ENCODE results near the gene MAD1L1. TPM values are rescaled to one million over a fixed set of nuclear protein-coding genes. Genes with fewer than 3 reads are reported as not detected.

The MAD1L1 gene
- total and polyA plus RNA-seq, 2 of the 4 experiments (the other 2 are of a cell fraction) = 29.0 to 40.9 TPM

GRCh38 chr7:1767524-1767923 is 465.2 kb downstream of the MAD1L1 start:
- Histone ChIP-seq H3K9me1 (ENCODE audit: insufficient read depth, low read length) (no peaks in the 10 kb centered on the region), H3K27ac (ENCODE audit: insufficient read depth, low read length) (no peak overlapping the region), H3K14ac (replicated peaks; ENCODE audit: low read depth, low read length) (no peak overlapping the region), H3K27me3 (ENCODE audit: control insufficient read depth, insufficient read depth, low read length) (no peaks in the 10 kb centered on the region), H3K79me1 (ENCODE audit: low read depth in 1 of 2, low read length in 2 of 2) (no peaks in the 10 kb centered on the region), H3K9me3 (ENCODE audit: control insufficient read depth, insufficient read depth, low read length) (peaks cover 16% of the 10 kb centered on the region), H2AK9ac (replicated peaks; ENCODE audit: low read depth, low read length, poor library complexity) (no peak overlapping the region), H3K4me1 (ENCODE audit: control insufficient read depth, insufficient read depth, low read length) (no peaks in the 10 kb centered on the region), H4K8ac (ENCODE audit: low read depth in 2 of 2, low read length in 2 of 2) (no peak overlapping the region), H4K20me1 (ENCODE audit: insufficient read depth, low read length) (no peaks in the 10 kb centered on the region), H2AK5ac (ENCODE audit: low read depth, low read length) (no peak overlapping the region), H2BK5ac (ENCODE audit: low read depth, low read length, poor library complexity, severe bottlenecking) (no peak overlapping the region), H3K9ac (ENCODE audit: low read depth, low read length) (no peak overlapping the region), H3K23ac (ENCODE audit: low read depth, low read length) (no peak overlapping the region), H2BK15ac (ENCODE audit: low read depth, low read length) (no peak overlapping the region), H3K36me3 (ENCODE audit: control insufficient read depth, insufficient read depth, low read length) (no peaks in the 10 kb centered on the region), H4K5ac (ENCODE audit: low read depth, low read length) (no peak overlapping the region), H3K4me3 (ENCODE audit: insufficient read depth, low read depth, low read length) (no peak overlapping the region), H2AFZ (replicated peaks; ENCODE audit: low read length, poor library complexity) (no peak overlapping the region), H3K4ac (ENCODE audit: low read depth, low read length) (no peak overlapping the region), H2BK120ac (ENCODE audit: low read depth, low read length) (no peak overlapping the region), H3K4me2 (ENCODE audit: low read depth, low read length) (no peak overlapping the region), H4K91ac (ENCODE audit: insufficient read depth, low read depth, low read length) (no peak overlapping the region), H2BK20ac (ENCODE audit: low read depth, low read length) (no peak overlapping the region), H3K56ac (ENCODE audit: extremely low read depth, insufficient read depth, low read length) (no peak overlapping the region), H3K18ac (ENCODE audit: low read depth, low read length) (no peak overlapping the region)
- dilution Hi-C loops (cut with HindIII; ENCODE audit: low sequenced_read_pairs, unreplicated experiment) = no loop called here
- TF ChIP-seq POLR2A (IDR thresholded peaks at IDR 0.05; ENCODE audit: low read depth, low read length) = no peak
- TF ChIP-seq MAZ (IDR thresholded peaks at IDR 0.05; ENCODE audit: borderline replicate concordance, low read depth, low read length) = no peak
- no peak for TF ChIP-seq SMC3 (IDR thresholded peaks at IDR 0.05; ENCODE audit: low read depth, low read length)
- no peak for TF ChIP-seq FOS (IDR thresholded peaks at IDR 0.05; ENCODE audit: low read depth, low read length)
- no peak for TF ChIP-seq BHLHE40 (IDR thresholded peaks at IDR 0.05; ENCODE audit: low read depth, low read length)
- TF ChIP-seq, protein P1, sequence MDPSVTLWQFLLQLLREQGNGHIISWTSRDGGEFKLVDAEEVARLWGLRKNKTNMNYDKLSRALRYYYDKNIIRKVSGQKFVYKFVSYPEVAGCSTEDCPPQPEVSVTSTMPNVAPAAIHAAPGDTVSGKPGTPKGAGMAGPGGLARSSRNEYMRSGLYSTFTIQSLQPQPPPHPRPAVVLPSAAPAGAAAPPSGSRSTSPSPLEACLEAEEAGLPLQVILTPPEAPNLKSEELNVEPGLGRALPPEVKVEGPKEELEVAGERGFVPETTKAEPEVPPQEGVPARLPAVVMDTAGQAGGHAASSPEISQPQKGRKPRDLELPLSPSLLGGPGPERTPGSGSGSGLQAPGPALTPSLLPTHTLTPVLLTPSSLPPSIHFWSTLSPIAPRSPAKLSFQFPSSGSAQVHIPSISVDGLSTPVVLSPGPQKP (IDR thresholded peaks at IDR 0.05; ENCODE audit: borderline replicate concordance, low read depth, low read length) = no peak
- TF ChIP-seq CHD1 (IDR thresholded peaks at IDR 0.05; ENCODE audit: low read depth, low read length) = no peak
- TF ChIP-seq USF2 (IDR thresholded peaks at IDR 0.05; ENCODE audit: low read depth, low read length) = no peak
- TF ChIP-seq MAFK (IDR thresholded peaks at IDR 0.05; ENCODE audit: low read depth, low read length) = no peak
- no peak for TF ChIP-seq MXI1 (IDR thresholded peaks at IDR 0.05; ENCODE audit: borderline replicate concordance, low read depth, low read length)
- TF ChIP-seq RAD21 (IDR thresholded peaks at IDR 0.05; ENCODE audit: low read length) = no peak
- no peak for TF ChIP-seq NFE2L2 (IDR thresholded peaks at IDR 0.05; ENCODE audit: low read depth, low read length)
- TF ChIP-seq CTCF (conservative IDR thresholded peaks at IDR 0.05; ENCODE audit: low read depth, low read length) = no peak
- no peak for TF ChIP-seq RFX5 (IDR thresholded peaks at IDR 0.05; ENCODE audit: low read depth, low read length)
- no peak for TF ChIP-seq RCOR1 (IDR thresholded peaks at IDR 0.05; ENCODE audit: insufficient replicate concordance, low read length)
- no peak for TF ChIP-seq CEBPB (IDR thresholded peaks at IDR 0.05; ENCODE audit: low read depth, low read length)
- intact Hi-C loops (cut with micrococcal nuclease) = no loop called here
- ChIA-PET POLR2A (ENCODE audit: unreplicated experiment) (no interaction called here), CTCF (no interaction called here)
- ATAC-seq (ENCODE audit: low read depth) = no peak
- no TSS peak for BruUV-seq (replicated peaks)
- in situ Hi-C loops (cut with MboI; ENCODE audit: low sequenced_read_pairs) = no loop called here
- DNase-seq = no peak
- WGBS, 2 experiments (ENCODE audit: extremely low coverage in 2 of 2, insufficient read length in 1 of 2) = 38% methylated on average over 6 of the region's 10 CpGs; no CpG with 5 or more reads in 1 of the 2 experiments
